ENCODE measurements around the gene SULT1C3.
"Not testable (repeated sequence)": the region's sequence is repeated elsewhere in the genome, so short reads cannot be mapped to it uniquely, and the experiment has no call there.

Gene SULT1C3

DNA sequence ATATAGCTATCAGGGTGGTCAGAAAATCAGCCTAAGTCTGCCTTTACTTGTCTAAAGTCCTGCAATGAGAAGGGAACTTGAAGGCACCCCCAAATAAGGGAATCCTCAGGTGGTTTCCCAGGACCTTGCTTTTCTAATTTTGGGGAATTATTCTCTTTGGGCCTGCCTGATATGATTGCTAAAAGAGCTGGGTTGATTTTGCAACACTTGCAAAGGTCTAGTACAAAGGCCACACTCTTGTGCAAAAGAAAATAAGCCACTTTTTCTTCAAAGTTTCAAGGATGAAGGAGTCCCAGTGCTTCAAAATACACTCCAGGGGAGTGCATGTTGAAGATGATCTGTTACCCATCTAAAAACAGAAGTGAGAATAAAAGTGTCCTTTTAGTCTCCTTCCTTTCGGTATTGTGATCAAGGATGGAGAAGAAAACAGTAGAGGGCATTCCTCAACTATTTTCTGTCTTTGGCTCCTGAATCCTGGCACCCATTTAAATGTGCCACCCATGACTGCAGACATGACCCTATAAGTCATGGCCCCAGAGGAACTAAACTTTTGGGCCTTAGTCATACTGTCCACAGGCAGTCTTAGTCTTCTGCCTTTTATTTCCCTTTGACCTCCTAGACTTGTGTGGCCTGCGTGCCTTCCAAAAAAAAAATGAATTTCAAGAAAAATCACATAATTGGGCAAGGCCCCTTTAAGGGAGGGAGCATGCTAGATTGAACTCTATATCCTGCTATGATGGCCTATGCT, 5.1 kb downstream of the SULT1C3 start:
- no peak for DNase-seq (ENCODE audit: low spot score)

DNA sequence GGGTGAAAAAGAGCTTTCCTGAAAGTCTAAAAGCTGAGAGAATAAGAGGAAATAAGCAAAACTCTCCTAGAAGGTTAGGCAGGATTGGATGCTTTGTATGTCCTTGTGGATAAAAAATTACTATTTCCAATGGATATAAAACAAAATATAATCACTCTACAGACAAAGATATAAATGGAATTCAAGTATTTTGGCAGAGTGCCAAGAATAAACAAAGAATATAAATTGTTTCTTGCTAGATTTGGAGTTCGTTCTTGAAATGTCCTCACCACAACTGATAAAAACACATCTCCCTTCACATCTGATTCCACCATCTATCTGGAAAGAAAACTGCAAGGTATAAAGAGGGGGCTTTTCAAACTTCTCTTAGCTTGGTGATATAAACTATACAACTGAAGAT, 13.3 kb downstream of the SULT1C3 start:
- DNase-seq (ENCODE audit: low spot score), result no peak

DNA sequence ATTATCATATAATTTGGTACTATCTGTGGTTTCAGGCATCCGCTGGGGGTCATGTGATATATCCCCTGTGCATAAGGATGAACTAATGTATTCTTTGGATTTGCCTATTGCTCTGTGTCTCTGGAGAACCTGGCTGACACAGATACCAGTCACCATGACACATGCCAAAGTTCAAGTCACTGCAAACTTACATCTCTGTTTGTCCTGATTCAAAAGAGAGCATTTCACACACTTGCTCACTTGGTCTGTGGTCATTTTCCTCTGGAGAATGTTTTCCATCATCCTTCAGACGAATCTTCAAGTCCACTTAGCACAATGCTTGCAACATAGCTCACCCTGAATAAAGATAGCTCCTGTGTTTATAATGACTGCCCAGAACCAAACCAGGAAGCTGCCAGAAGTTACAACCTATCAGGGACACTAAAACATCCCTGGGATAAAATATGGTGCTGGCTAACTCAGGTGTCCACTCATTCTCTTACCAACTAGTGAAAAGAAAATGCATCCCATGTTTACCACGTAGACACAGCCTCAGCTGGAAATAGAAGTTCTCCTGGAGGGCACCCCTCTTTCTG, 18.1 kb downstream of the SULT1C3 start:
- DNase-seq (ENCODE audit: low spot score), result no peak

DNA sequence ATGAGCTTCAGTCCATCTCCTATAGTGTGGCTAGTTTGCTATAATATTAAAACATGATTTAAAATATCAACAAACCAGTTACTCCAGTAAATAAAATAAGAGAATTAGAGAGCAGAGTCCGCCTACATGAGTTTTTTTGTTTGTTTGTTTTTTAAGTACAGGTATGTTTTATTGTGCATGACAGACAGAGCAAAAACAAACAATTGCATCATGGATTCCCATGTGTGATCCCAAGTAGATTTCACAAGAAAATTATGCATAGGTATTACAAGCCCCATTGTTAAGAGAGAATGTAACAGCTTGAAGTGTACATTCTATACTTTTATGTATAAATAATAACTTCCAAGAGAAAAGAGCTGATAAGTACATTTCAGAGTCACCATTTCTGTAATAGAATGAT, 21.0 kb downstream of the SULT1C3 start:
- DNase-seq (ENCODE audit: low spot score), result no peak

DNA sequence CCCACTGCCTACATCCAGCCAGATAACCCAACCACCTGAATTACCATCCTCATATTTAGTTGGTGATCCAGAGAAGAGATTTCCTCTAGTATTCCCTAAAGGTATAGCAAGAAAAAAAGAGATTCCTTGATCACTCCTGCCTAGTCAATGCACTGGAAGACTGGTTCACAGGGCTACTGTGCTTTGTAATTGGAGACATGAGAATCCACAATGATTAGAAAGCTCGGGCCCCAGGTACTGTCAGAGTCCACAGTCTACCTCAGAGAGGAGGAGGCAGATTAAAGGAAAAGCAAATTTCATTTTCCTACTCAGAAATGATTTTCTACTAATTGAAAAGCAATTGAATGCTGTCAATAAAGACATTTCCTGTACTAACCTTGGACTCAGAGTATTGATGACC, 22.3 kb downstream of the SULT1C3 start:
- DNase-seq (ENCODE audit: low spot score), result no peak

DNA sequence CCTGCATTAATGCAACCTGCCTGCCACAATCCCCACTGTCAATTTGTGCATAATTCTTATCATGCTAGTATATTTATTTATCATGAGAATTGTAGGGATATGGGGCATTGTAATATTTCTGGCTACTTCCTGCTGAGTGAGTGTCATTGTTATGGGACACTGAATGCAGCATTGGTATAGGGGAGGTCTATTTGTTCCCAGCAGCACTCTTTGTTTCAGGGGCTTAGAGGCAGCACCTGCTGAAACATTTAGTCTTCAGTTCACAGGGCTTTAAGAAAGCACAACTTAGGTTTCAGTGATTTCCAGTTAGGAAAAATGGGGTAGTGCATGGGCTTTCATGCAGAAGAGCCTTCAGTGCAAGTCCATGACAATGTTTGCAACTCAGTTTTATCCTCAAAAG, 23.6 kb downstream of the SULT1C3 start:
- no peak for DNase-seq (ENCODE audit: low spot score)

DNA sequence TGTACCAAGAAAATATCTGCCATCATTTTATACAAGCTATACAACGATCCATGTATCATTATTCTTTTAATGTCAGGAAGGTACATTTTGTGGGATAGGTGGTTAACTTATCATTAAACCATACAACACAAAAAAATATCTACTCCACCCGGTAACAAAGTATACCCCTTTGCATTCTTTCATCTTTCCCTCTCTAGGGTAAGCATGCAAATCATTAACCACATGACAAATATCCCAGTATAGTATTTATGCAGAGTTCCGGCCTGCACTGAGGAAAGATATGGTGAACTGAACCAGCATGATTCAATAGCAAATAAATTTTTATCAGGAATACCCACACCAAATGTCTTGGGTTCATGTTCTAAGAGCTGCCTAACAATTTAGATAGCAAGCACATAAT, 26.4 kb downstream of the SULT1C3 start:
- no peak for DNase-seq (ENCODE audit: low spot score)

DNA sequence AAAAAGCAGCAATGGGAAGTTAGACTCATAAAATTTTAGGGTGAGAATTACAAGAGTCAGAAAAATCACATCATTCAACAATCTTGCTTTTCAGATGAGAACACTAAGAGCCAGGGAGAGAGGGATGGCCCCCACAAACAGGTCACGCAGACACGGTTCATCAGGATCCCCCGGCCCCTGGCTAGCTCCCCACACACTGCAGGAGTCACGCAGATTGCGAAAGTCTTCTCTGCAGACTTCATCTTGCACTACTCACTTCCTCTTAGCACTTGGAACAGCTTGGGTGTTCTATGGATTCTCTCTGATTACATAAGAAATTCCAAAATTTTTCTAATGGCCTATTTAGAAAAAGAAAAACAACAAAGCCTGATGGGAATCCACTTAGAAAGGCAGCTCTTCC, 27.3 kb downstream of the SULT1C3 start:
- no peak for DNase-seq (ENCODE audit: low spot score)

DNA sequence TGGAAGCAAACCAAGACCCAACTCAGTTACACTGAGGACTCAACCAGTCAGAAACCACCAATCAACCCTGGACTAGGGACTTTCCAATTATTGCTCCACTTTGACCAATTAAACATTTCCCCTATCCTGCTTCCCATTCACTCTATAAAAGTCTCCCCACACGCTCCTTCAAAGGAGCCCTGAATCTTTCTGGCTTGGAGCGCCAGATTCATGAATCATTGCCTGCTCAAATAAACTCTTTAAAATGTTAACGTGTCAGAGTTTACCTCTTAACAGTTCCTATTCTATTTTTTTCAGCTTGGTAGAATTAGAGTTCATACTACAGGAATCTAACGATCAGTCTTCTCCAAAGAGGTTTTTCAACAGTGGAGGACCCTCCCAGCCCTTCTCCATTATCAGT, 28.2 kb downstream of the SULT1C3 start:
- DNase-seq (ENCODE audit: low spot score), result no peak

DNA sequence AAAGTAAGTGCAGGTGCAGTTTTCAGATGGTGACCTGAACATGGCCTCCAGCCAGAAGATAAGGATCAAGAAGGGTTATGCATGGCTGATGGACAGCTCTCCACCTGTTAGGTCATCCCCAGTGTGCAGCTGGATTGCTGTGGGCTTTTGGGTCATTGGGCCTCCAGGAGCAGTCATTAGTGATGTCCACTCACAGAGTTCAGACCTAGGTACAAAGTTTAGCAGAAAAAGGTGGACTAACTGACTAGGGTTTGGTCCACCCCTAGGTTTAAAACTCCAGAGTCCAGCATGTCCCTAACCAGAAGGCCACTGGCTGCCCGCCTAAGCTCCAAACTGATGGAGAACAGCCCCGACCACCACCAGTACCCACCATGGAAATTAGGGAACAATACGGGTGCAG, 30.6 kb downstream of the SULT1C3 start:
- no peak for DNase-seq (ENCODE audit: low spot score)

DNA sequence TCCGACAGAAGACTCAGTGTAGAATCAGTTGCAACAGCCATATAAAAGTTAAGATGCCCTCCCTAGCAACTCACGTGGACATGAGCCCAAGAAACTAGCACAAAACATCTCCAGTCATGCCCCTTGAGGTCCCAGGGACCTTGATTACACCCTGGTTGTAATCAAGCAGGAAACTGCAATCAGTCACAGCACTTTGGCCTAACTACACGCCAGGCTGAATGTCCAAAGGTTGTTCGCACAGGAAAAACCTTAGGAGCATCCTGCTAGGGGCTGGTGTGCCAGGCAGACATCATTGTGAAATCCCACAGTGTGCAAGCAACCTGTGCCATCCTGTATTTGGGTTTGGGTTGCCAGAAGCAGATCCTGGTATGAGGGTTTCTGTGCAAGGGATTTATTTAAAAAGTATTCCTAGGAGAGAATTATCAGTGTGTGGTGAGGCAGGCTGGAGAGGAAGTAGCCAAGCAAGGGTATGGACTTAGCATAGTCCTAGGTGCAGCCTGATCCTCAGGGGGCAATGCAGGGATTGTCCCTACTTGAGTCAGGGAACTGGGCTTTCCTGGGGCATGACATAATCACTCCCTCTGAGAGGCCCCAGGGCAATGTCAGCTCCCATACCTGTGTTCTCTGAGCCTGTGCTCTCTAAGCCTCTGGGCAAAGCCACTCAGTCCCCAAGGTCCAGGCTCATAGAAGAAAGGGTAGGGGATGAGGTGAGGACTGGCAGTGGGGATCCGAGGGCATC, 31.2 kb downstream of the SULT1C3 start:
- DNase-seq (ENCODE audit: low spot score), result no peak

DNA sequence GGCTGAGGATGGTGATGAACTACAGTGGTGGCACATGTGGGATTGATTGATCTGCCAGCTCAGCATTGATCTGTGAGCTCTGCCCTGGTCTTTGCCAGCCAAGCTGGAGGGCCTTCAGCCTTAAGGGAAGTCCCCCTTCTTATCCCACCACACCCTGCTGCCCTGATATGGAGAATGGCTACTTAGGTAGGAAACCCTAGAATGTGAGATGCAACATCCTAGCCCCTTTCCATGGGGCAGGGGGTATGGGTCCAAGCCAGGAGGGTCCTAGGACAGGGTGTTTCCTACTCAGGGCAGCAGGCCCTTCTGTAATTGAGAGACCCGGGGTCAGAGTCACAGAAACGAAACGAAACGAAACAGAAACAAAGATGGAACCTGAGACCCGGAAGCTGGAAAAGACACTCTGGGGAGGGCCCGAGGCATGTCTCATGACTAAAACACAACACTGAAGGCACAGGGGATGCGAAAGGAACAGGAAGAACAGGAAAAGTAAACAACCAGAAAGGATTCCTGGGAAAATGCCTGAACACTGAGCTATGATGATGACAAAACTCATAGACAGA, 32.0 kb downstream of the SULT1C3 start:
- no peak for DNase-seq (ENCODE audit: low spot score)

DNA sequence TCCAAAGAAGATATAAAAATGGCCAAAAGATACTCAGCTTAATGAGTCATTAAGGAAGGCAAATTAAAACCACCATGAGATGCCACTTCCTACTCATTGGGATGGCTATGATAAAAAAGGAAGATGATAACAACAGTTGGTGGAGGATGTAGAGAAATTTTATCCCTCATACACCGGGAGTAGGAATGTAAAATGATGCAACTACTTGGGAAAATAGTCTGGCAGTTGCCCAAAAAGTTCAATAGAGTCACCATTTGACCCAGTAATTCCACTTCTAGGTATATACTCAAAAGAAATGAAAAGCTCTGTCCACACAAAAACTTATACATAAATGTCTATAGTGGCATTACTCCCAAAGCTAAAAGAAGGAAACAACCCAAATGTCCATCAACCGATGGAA, 38.9 kb downstream of the SULT1C3 start:
- no peak for DNase-seq (ENCODE audit: low spot score)

DNA sequence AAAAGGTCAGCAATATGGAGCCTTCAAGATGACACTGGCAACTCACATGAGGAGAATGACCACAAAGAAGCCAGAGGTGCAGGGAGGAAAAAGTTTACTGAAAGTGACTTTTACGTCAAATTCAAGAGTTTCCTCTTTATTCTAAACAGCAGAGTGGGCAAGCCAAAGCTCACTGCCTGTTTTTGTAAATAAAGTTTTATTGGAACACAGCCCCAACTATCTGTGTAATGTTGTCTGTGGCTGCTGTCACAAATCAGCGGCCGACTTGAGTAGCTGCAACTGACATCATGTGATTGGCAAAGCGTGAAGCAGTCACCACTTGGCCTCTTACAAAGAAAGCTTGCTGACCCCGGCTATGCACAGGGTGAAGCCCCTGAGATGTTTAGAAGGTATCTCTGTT, 39.7 kb downstream of the SULT1C3 start:
- no peak for DNase-seq (ENCODE audit: low spot score)

DNA sequence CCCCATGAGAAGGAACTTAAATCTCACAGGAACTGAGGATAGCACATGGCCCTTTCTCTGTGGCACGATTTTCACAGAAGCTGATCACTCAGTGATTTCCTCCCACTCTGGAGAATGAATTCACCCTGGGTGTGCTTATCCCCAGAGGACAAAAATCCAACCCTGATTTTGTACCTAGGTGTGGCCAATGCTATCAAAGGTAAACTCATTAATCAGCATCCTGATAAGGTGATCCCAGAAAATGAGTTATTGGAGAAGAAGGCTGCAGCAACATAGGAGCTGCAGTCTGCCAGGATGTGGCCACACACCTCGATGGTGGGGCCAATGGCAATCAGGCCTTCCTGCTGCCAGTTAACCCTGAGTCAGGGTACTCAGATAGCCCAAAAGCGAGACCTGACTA, 40.7 kb downstream of the SULT1C3 start:
- DNase-seq (ENCODE audit: low spot score), result no peak

DNA sequence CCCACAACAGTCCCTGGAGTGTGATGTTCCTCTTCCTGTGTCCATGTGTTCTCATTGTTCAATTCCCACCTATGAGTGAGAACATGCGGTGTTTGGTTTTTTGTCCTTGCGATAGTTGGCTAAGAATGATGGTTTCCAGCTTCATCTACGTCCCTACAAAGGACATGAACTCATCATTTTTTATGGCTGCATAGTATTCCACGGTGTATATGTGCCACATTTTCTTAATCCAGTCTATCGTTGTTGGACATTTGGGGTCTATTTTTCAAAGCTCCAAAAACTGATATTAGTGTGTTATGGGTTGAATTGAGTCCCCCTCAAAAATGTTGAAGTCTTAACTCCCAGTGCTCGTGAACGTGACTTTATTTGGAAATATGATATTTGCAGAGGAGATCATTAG, 44.8 kb downstream of the SULT1C3 start:
- DNase-seq (ENCODE audit: low spot score), result not testable (repeated sequence)

DNA sequence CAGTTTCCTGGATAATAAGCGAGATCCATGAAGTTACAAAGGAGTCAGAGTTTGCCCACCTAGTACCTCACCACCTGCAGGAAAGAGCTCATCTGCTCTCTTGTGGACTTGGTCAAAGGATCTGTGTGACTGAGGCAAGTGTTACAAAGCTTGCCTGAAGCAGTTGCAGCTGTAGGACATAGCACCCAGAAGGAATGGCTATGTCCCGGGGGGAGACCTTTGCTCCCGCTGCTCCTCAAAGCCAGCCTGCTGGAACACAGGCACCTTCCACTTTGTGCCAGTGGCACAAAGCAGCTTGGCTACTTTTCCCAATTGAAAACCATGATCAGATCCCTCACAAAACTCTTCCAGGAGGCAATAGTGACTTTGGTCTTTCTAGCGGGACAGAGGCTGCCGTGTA, 45.8 kb downstream of the SULT1C3 start:
- DNase-seq (ENCODE audit: low spot score), result no peak

DNA sequence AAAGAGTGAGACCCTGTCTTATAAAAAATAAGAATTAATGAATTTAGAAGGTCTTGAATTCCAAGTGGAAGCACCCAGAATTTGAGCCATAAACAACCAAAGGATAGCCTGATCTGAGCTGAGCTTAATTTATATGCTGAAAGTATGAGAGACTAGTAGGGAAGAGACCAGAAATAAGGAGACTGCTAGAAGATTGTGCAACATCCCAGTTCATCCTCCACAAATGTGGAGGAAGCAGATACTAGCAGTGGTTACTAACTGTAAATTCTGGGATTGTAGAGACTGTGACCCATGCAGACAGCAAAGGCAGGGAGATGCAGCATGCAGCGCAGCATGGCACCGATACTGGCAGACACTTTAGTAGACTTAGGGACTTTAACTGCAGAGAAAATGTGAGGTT, 47.4 kb downstream of the SULT1C3 start:
- no peak for DNase-seq (ENCODE audit: low spot score)

DNA sequence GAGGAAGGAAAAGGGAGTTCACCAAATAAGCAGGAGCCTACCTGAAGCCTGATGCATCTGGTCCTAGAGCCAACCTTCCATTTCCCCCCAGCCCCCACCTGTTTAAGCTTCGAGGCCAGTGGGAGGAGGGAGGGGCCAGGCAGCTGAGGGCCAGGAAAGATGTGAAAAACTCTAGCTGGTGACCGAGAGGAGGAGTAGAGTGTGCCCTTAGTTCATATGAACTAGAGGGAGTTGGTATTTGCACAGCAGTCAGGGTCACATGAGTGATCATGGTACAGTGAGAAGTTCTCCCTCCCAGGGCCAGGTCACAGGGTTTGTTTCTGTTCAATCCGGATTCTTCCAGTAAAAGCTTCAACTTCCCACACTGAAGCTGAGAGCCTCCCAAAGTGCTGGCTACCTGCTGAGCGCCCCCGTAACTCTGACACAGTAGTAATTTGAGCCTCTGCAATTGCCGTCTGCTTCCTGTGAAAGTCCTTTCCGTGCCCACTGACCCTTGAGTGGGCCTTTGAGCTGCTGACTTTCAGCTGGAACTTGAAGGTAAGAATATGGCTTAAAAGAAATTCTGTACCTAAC, 48.9 kb downstream of the SULT1C3 start, which contains the start of gene SULT1C2:
Gene SULT1C2, plus strand, starts transcription at position 362 of the 573 bp plus-strand sequence. CDS start 4,773 bp downstream, outside the sequence.
- DNase-seq (ENCODE audit: low spot score), result peak; percentile 6

DNA sequence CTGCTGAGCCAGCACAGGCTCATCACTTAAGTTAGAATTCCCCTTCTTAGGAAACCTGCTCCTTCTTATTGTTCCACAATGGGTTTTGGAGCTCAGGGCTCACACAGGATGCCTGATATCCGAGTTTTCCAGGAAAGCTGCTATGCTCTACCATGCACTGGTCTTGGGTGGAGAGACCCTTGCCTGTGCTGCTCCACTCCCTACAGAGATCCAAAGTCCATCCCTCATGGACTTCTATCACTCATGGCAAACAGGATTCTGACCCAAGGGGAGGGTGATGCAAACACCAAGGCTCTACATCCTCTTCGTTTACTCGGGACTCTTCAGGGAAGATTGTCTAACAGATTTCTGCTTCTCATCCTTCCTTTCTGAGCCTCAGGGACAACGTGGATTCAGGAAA, 54.1 kb downstream of the SULT1C3 start:
- no peak for DNase-seq (ENCODE audit: low spot score)

DNA sequence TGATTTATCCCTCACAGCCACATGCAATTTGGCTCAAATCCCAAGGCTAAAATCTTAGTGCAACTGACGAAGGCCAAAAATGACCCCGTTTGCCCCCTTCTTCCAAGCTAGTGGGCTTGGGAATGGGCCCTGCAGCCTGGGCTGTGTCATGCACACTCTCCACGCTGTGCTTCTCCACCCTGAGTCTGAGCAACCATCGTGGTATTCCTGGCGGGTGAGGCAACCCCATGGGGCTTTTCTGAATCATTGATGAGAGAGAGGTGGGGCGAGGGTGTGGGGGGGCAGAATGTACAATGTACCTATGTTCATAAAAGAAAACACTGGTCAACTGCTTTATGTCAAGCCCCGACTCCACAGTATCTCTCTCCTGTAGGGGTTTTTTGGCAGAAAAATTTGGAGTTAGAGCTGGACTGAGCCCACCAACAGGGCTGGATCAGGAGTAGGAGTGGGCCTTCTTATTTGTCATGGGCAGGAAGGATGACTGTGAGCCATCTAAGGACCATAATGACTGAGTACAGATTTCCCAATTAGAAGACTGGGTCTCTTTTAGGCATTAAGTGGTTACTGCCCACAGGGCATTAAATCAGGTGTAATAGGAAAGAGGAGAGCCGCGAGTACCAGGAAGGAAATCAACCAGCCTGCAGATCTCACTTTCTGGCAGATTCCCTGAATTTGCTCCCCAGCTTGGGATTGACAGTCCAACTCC, 57.8 kb downstream of the SULT1C3 start:
- DNase-seq (ENCODE audit: low spot score), result no peak

DNA sequence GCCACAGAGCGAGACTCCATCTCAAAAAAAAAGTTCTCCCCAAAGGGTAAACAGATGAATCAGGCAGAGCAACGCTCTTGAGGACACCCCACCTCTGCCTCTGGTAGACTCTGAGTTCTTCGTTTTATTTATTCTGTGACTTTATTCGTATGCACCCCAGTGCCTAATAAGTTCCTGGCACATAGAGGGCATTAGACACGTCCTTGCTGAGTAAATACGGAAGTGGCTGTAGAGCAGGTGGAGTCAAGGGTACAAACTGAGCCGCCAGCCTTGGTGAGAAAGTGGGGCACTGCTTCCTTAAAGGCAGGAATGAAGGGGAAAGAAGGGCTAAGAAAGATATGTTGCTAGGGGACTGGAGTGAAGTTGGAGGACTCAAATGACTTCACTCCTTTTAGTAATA, 61.8 kb downstream of the SULT1C3 start:
- no peak for DNase-seq (ENCODE audit: low spot score)
